Erythroblast (primary cell): ENCODE measurements around the gene CCT3.

Experiments used
- GATA1 ChIP-seq: IDR thresholded peaks from 2 replicates; pipeline ENCODE4 v1.6.1; 2011; ENCODE audit warnings: low read depth, mild to moderate bottlenecking, control low read depth, low read length, moderate library complexity
- POLR2A ChIP-seq: IDR thresholded peaks from 2 replicates; pipeline ENCODE4 v1.6.1; 2011; ENCODE audit warnings: mild to moderate bottlenecking, low read length

DNA sequence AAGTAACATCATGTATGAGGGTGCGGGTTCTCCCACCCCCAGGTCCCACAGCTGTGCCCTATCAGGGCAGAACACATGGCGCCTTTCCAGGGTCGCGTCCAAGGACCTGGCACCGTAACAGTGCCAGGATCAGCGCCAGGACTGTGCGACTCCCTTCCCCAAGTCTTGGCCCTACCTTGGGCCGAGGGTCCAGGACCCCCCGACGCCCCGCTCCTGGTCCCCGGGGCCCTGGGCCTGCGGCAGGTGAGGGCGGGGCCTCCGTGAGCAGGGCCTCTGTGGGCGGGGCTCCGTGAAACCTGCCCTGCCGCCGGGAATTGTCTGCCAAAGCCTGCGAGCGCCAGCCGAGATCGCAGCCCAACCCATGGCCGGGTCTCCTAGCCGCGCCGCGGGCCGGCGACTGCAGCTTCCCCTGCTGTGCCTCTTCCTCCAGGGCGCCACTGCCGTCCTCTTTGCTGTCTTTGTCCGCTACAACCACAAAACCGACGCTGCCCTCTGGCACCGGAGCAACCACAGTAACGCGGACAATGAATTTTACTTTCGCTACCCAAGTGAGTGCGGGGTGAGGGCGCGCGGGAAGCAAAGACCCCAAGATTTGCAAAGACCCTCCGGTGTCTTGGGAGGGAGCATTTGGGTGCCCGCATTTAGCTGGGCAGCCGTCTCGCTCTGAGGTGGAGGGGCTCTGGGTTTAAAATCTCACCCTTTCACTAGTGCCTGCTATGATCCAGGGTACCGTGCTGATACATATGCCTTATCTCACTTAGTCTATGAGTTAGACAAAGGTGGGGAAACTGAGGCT, 31.0 kb upstream of the CCT3 start, which contains the start of gene RHBG:
- TF ChIP-seq POLR2A (no peak), GATA1 (no peak)
